Endothelial cell (in vitro differentiated cells): ENCODE results near the gene TBPL2. TPM values are rescaled to one million over a fixed set of nuclear protein-coding genes. Genes with fewer than 3 reads are reported as not detected.
"Not testable (repeated sequence)": the region's sequence is repeated elsewhere in the genome, so short reads cannot be mapped to it uniquely, and the experiment has no call there.

ENCODE experiments used
- DNase-seq: peaks from one replicate; pipeline ENCODE4 v3.0.0; 2021; ENCODE audit warnings: low spot score
- H3K27ac Mint-ChIP-seq: one replicate; pipeline ENCODE4 v1.8.0; 2021; ENCODE audit warnings: mixed read lengths, inconsistent platforms; ENCODE audit not compliant: unreplicated experiment
- H3K27me3 Mint-ChIP-seq: one replicate; pipeline ENCODE4 v1.8.0; 2021; ENCODE audit warnings: mild to moderate bottlenecking, moderate library complexity, mixed read lengths, inconsistent platforms; ENCODE audit not compliant: unreplicated experiment
- H3K36me3 Mint-ChIP-seq: one replicate; pipeline ENCODE4 v1.8.0; 2021; ENCODE audit warnings: mild to moderate bottlenecking, low read depth, mixed read lengths, inconsistent platforms; ENCODE audit not compliant: unreplicated experiment
- H3K4me1 Mint-ChIP-seq: one replicate; pipeline ENCODE4 v1.8.0; 2021; ENCODE audit warnings: mild to moderate bottlenecking, mixed read lengths, inconsistent platforms; ENCODE audit not compliant: unreplicated experiment
- H3K4me3 Mint-ChIP-seq: one replicate; pipeline ENCODE4 v1.8.0; 2021; ENCODE audit warnings: mild to moderate bottlenecking, mixed read lengths, inconsistent platforms; ENCODE audit not compliant: unreplicated experiment
- H3K9me3 Mint-ChIP-seq: one replicate; pipeline ENCODE4 v1.8.0; 2021; ENCODE audit warnings: mixed read lengths, inconsistent platforms; ENCODE audit not compliant: unreplicated experiment
- long read RNA-seq: library from polyadenylated mRNA; unstranded; transcript quantifications from one replicate; pipeline ENCODE4 v2.0.0, GENCODE V29; 2020; ENCODE audit not compliant: unreplicated experiment
- total RNA-seq: library from RNA; stranded (reverse); fragmentation: NEBNext Ultra II Directional; extraction: Animal tissue kit (Norgen Biotek cat#: 25700); gene quantifications from one replicate; pipeline ENCODE4 v1.2.1, GENCODE V29; 2021; ENCODE audit not compliant: unreplicated experiment
- TF ChIP-seq, protein P1 (sequence below): fragments of 200-600 bp; sonication (generic); IDR thresholded peaks from one replicate; pipeline ENCODE4 v1.5.0; 2021; ENCODE audit warnings: antibody characterized with exemption; ENCODE audit not compliant: unreplicated experiment

Gene TBPL2
- not detected for total RNA-seq
- long read RNA-seq: 0 reads

DNA sequence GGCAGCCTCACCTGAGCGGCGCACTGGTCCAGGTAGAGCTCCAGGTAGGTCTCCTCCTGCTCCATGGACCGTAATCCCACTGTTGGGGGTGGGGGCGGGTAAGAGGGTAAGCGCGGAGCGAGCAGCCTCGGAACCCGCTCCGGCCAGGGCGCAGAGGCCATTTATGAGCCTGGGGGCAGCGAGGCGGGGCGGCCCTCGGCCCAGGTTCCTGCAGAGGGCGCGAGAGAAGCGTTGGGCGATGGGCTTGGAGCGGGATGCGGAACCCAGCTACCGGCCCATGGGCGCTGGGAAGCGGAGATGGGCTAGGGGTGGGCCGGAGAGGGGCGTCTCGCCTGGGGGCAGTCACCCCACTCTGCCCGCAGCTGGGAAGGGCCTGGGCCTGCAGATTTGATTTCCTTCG, at the start of gene TBPL2:
Gene TBPL2, minus strand, starts transcription at position 232 of the 400 bp plus-strand sequence. Its CDS starts 167 bp downstream, at position 65.
- Mint-ChIP-seq H3K27me3 (no peaks in the 10 kb centered on the region), H3K27ac (no peak within 1 kb of the TSS), H3K4me1 (no peaks in the 10 kb centered on the region), H3K36me3 (no peaks in the 10 kb centered on the region), H3K9me3 (no peaks in the 10 kb centered on the region), H3K4me3 (no peak within 1 kb of the TSS)
- no peak for DNase-seq
- TF ChIP-seq, protein P1, sequence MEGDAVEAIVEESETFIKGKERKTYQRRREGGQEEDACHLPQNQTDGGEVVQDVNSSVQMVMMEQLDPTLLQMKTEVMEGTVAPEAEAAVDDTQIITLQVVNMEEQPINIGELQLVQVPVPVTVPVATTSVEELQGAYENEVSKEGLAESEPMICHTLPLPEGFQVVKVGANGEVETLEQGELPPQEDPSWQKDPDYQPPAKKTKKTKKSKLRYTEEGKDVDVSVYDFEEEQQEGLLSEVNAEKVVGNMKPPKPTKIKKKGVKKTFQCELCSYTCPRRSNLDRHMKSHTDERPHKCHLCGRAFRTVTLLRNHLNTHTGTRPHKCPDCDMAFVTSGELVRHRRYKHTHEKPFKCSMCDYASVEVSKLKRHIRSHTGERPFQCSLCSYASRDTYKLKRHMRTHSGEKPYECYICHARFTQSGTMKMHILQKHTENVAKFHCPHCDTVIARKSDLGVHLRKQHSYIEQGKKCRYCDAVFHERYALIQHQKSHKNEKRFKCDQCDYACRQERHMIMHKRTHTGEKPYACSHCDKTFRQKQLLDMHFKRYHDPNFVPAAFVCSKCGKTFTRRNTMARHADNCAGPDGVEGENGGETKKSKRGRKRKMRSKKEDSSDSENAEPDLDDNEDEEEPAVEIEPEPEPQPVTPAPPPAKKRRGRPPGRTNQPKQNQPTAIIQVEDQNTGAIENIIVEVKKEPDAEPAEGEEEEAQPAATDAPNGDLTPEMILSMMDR: no peak

DNA sequence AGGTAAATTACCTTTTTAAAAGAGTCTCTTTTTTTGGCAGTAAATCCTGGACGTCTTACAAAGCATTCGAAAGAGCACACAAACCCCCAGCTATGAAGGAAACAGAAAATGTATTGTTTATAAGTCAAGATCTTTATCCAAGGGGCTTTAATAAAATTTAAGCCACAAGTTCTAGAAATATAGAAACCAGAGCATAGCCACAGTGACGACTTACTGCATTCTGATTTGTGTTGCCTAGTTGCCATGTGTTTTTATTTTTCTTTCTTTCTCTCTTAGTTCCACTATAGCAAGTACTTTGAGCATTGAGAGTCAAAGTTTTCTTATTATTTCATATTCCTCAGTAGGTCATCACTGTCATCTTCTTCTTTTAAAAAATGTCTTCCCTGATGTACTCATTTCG, 47.8 kb upstream of the TBPL2 start:
- Mint-ChIP-seq H3K4me3 (no peak overlapping the region), H3K27ac (no peak overlapping the region), H3K4me1 (peaks cover 7% of the 10 kb centered on the region), H3K27me3 (peaks cover 1% of the 10 kb centered on the region), H3K36me3 (no peaks in the 10 kb centered on the region), H3K9me3 (no peaks in the 10 kb centered on the region)
- TF ChIP-seq, protein P1: no peak
- no peak for DNase-seq

DNA sequence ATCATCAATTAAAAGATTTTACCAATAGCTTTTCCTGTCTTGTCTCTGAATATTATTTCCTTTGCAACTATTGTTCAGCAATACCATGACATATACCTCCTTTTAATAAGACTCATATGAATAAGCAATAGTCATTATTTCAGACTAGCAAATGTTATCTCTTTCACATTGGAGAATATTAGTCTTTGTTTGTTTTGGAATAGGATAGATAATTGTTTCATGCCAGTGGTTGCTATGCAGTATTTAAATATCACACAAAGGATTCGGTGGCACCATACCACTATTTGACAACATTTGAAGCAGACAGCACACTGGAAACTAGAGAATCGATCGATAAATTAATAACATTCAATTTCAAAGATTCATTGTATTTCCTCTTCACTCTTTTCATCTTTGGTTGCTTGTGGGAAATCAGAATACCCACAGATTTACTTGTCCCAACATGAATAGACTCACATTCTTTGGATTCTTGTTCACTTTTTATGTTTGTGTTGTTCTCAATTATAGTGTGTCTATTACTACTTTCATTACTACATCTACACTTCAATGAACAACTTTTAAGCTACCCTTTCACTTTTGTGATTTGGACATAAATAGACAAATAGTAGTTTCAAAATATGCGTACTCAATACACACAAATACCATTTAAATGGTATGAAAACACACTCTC, 42.7 kb upstream of the TBPL2 start:
- no peaks in the 10 kb centered on the region for H3K9me3 Mint-ChIP-seq
- TF ChIP-seq, protein P1: no peak
- H3K27me3 Mint-ChIP-seq: no peaks in the 10 kb centered on the region
- no peak overlapping the region for H3K27ac Mint-ChIP-seq
- no peak overlapping the region for H3K4me3 Mint-ChIP-seq
- H3K4me1 Mint-ChIP-seq: peaks cover 2% of the 10 kb centered on the region
- DNase-seq: no peak
- H3K36me3 Mint-ChIP-seq: no peaks in the 10 kb centered on the region

DNA sequence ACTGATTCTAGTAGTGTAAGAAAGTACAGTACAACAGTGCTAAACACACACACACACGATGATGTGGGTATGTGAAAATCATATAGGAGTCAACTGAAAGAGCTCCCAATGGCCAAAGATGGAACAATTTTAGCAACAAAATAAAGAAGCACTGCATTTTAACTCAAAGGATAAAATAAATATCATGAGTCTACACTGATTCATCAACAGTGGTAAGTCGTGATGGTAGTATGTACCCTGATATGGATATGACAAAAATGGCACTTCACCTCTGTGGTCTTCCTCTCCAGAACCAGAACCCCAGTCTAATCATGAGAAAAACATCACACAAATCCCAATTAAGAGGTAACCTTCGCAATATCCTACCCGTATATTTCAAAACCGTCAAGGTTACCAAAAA, 41.4 kb upstream of the TBPL2 start:
- Mint-ChIP-seq H3K27me3 (no peaks in the 10 kb centered on the region), H3K36me3 (no peaks in the 10 kb centered on the region), H3K4me1 (no peaks in the 10 kb centered on the region), H3K4me3 (no peak overlapping the region), H3K27ac (no peak overlapping the region), H3K9me3 (no peaks in the 10 kb centered on the region)
- TF ChIP-seq, protein P1: no peak
- DNase-seq: no peak

- TF ChIP-seq, protein P1: no peak
- H3K4me3 Mint-ChIP-seq: no peak overlapping the region
- H3K4me1 Mint-ChIP-seq: no peaks in the 10 kb centered on the region
- H3K9me3 Mint-ChIP-seq: no peaks in the 10 kb centered on the region
- DNase-seq: no peak
- H3K36me3 Mint-ChIP-seq: no peaks in the 10 kb centered on the region
- no peaks in the 10 kb centered on the region for H3K27me3 Mint-ChIP-seq
- no peak overlapping the region for H3K27ac Mint-ChIP-seq
These were observed 37.3 kb upstream of the TBPL2 start for GRCh38 chr14:55477680-55478079.

DNA sequence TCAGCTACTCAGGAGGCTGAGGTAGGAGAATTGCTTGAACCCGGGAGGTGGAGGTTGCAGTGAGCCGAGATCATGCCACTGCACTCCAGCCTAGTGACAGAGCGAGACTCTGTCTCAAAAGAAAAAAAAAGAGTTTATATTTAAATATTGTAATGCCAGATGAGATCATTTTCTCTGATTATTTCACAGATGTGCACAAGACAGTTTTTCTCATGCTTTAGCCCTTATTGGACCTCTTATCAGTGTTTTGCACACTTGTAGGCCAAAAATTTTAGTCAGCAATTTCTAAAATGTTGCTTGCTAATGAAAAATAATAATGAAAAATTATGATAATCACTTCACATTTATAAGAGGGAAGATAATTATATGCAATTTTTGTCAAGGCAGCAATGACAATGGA, 36.0 kb upstream of the TBPL2 start:
- H3K9me3 Mint-ChIP-seq, H3K27ac Mint-ChIP-seq, H3K4me3 Mint-ChIP-seq, DNase-seq, H3K36me3 Mint-ChIP-seq, H3K4me1 Mint-ChIP-seq, H3K27me3 Mint-ChIP-seq: not testable (repeated sequence)
